Mononuclear cell (primary cell): ENCODE data around the gene HNRNPAB. TPM values are rescaled to one million over a fixed set of nuclear protein-coding genes. Genes with fewer than 3 reads are reported as not detected.
"Not testable (repeated sequence)": the region's sequence is repeated elsewhere in the genome, so short reads cannot be mapped to it uniquely, and the experiment has no call there.

Source experiments
- H3K27me3 ChIP-seq: 2 replicates; pipeline ENCODE4 v1.6.0; 2011; ENCODE audit warnings: low read length, control low read depth; ENCODE audit not compliant: insufficient read depth
- H3K4me1 ChIP-seq: 2 replicates; pipeline ENCODE4 v1.5.1; 2011; ENCODE audit warnings: mild to moderate bottlenecking, low read length, control low read depth; ENCODE audit not compliant: insufficient read depth
- H3K4me3 ChIP-seq: 2 replicates; pipeline ENCODE4 v1.5.1; 2011; ENCODE audit warnings: mild to moderate bottlenecking, low read length, moderate library complexity
- H3K9me3 ChIP-seq: 2 replicates; pipeline ENCODE4 v1.5.1; 2011; ENCODE audit warnings: low read depth, mild to moderate bottlenecking, control low read depth, low read length
- total RNA-seq: library from RNA; depleted of rRNA; stranded (reverse); fragments of >200 nt; gene quantifications from one replicate; pipeline ENCODE4 v1.2.3, GENCODE V29; 2012

HNRNPAB gene
- total RNA-seq, 1 donor, result 27.0 TPM

- Histone ChIP-seq H3K27me3 (no peaks in the 10 kb centered on the region), H3K9me3 (no peaks in the 10 kb centered on the region), H3K4me1 (peaks cover 9% of the 10 kb centered on the region), H3K4me3 (no peak overlapping the region)
Observed at GRCh38 chr5:178189433-178189832, 14.9 kb upstream of the HNRNPAB start.

- no peaks in the 10 kb centered on the region for H3K9me3 ChIP-seq
- peaks cover 9% of the 10 kb centered on the region for H3K4me1 ChIP-seq
- H3K27me3 ChIP-seq, result no peaks in the 10 kb centered on the region
- H3K4me3 ChIP-seq, result no peak overlapping the region
Observed at GRCh38 chr5:178191661-178192060, 12.7 kb upstream of the HNRNPAB start.

- Histone ChIP-seq H3K4me1 (peaks cover 9% of the 10 kb centered on the region), H3K27me3 (no peaks in the 10 kb centered on the region), H3K4me3 (no peak overlapping the region), H3K9me3 (no peaks in the 10 kb centered on the region)
Observed at GRCh38 chr5:178192244-178192643, 12.1 kb upstream of the HNRNPAB start.

GRCh38 chr5:178192787-178193186 lies 11.5 kb upstream of the HNRNPAB start:
- Histone ChIP-seq H3K4me3 (no peak overlapping the region), H3K4me1 (peaks cover 9% of the 10 kb centered on the region), H3K27me3 (no peaks in the 10 kb centered on the region), H3K9me3 (no peaks in the 10 kb centered on the region)

- Histone ChIP-seq H3K27me3 (no peaks in the 10 kb centered on the region), H3K4me3 (no peak overlapping the region), H3K4me1 (peaks cover 9% of the 10 kb centered on the region), H3K9me3 (no peaks in the 10 kb centered on the region)
Observed at GRCh38 chr5:178193251-178193809, 11.0 kb upstream of the HNRNPAB start.

GRCh38 chr5:178194026-178194425 lies 10.3 kb upstream of the HNRNPAB start:
- Histone ChIP-seq H3K4me3 (no peak overlapping the region), H3K9me3 (no peaks in the 10 kb centered on the region), H3K27me3 (no peaks in the 10 kb centered on the region), H3K4me1 (peaks cover 13% of the 10 kb centered on the region)

GRCh38 chr5:178196281-178196812 lies 8.0 kb upstream of the HNRNPAB start:
- Histone ChIP-seq H3K4me3 (no peak overlapping the region), H3K4me1 (peaks cover 15% of the 10 kb centered on the region), H3K9me3 (no peaks in the 10 kb centered on the region), H3K27me3 (no peaks in the 10 kb centered on the region)

- H3K4me1 ChIP-seq, result peaks cover 21% of the 10 kb centered on the region
- no peak overlapping the region for H3K4me3 ChIP-seq
- no peaks in the 10 kb centered on the region for H3K9me3 ChIP-seq
- H3K27me3 ChIP-seq, result no peaks in the 10 kb centered on the region
Observed at GRCh38 chr5:178196986-178197385, 7.3 kb upstream of the HNRNPAB start.

- not testable (repeated sequence) for H3K4me3 ChIP-seq, H3K9me3 ChIP-seq, H3K27me3 ChIP-seq
- H3K4me1 ChIP-seq, result peaks cover 26% of the 10 kb centered on the region
Observed at GRCh38 chr5:178198151-178198550, 6.2 kb upstream of the HNRNPAB start.

- Histone ChIP-seq H3K9me3 (no peaks in the 10 kb centered on the region), H3K4me1 (peaks cover 25% of the 10 kb centered on the region), H3K27me3 (no peaks in the 10 kb centered on the region), H3K4me3 (no peak overlapping the region)
Observed at GRCh38 chr5:178198706-178199105, 5.6 kb upstream of the HNRNPAB start.

- Histone ChIP-seq H3K27me3 (no peaks in the 10 kb centered on the region), H3K4me1 (peaks cover 20% of the 10 kb centered on the region), H3K9me3 (no peaks in the 10 kb centered on the region), H3K4me3 (no peak overlapping the region)
Observed at GRCh38 chr5:178199581-178200434, 4.5 kb upstream of the HNRNPAB start.

GRCh38 chr5:178201221-178201926 lies 3.0 kb upstream of the HNRNPAB start:
- H3K4me1 ChIP-seq, result peaks cover 31% of the 10 kb centered on the region
- no peak overlapping the region for H3K4me3 ChIP-seq
- no peaks in the 10 kb centered on the region for H3K9me3 ChIP-seq
- no peaks in the 10 kb centered on the region for H3K27me3 ChIP-seq

GRCh38 chr5:178201927-178202235 lies 2.5 kb upstream of the HNRNPAB start:
- no peak overlapping the region for H3K4me3 ChIP-seq
- no peaks in the 10 kb centered on the region for H3K9me3 ChIP-seq
- peaks cover 36% of the 10 kb centered on the region for H3K4me1 ChIP-seq
- no peaks in the 10 kb centered on the region for H3K27me3 ChIP-seq

- H3K9me3 ChIP-seq, result no peaks in the 10 kb centered on the region
- H3K4me1 ChIP-seq, result peaks cover 43% of the 10 kb centered on the region
- no peaks in the 10 kb centered on the region for H3K27me3 ChIP-seq
- H3K4me3 ChIP-seq, result no peak overlapping the region
Observed at GRCh38 chr5:178202541-178202940, 1.8 kb upstream of the HNRNPAB start.

GRCh38 chr5:178203670-178204181 lies 607 bp upstream of the HNRNPAB start:
- Histone ChIP-seq H3K4me1 (peaks cover 50% of the 10 kb centered on the region), H3K27me3 (no peaks in the 10 kb centered on the region), H3K4me3 (peak overlapping the region; percentile 84), H3K9me3 (no peaks in the 10 kb centered on the region)
